HepG2 (cell line): ENCODE data around the gene EIF2AK2. TPM values are rescaled to one million over a fixed set of nuclear protein-coding genes. Genes with fewer than 3 reads are reported as not detected.

Experiments
- ATF5 ChIP-seq: sonication (generic); formaldehyde crosslinking; IDR thresholded peaks from 2 replicates; pipeline ENCODE4 v1.4.0; 2020; ENCODE audit warnings: mild to moderate bottlenecking, low read depth, missing genetic modification reagents
- ATM ChIP-seq: fragments of 450-650 bp; IDR thresholded peaks from 2 replicates; pipeline ENCODE4 v1.7.1; 2017; ENCODE audit warnings: mild to moderate bottlenecking, borderline replicate concordance
- CHCHD3 ChIP-seq: sonication (generic); formaldehyde crosslinking; IDR thresholded peaks from 2 replicates; pipeline ENCODE4 v1.8.0; 2022; ENCODE audit warnings: mild to moderate bottlenecking, missing genetic modification reagents, moderate library complexity
- HDAC6 ChIP-seq: fragments of 200-600 bp; sonication (generic); IDR thresholded peaks from 2 replicates; pipeline ENCODE4 v1.7.0; 2017; ENCODE audit warnings: mild to moderate bottlenecking, antibody characterized with exemption, low read length, low read depth
- HMGA1 ChIP-seq: sonication (generic); formaldehyde crosslinking; conservative IDR thresholded peaks from 2 replicates; pipeline ENCODE4 v1.4.0; 2020; ENCODE audit warnings: missing genetic modification reagents
- HNF1B ChIP-seq: sonication (generic); formaldehyde crosslinking; IDR thresholded peaks from 2 replicates; pipeline ENCODE4 v1.5.1; 2020; ENCODE audit warnings: mild to moderate bottlenecking, moderate library complexity, missing genetic modification reagents
- HNRNPUL1 ChIP-seq: fragments of 200-400 bp; formaldehyde crosslinking; IDR thresholded peaks from 2 replicates; pipeline ENCODE4 v1.6.1; 2017; ENCODE audit warnings: low read depth, mild to moderate bottlenecking, low read length, moderate library complexity
- LRRFIP1 ChIP-seq: sonication (generic); formaldehyde crosslinking; conservative IDR thresholded peaks from 2 replicates; pipeline ENCODE4 v1.4.0; 2020; ENCODE audit warnings: missing genetic modification reagents
- MED13 ChIP-seq: sonication (generic); formaldehyde crosslinking; IDR thresholded peaks from 2 replicates; pipeline ENCODE4 v1.5.0; 2020; ENCODE audit warnings: missing genetic modification reagents
- MTA1 ChIP-seq: sonication (generic); formaldehyde crosslinking; IDR thresholded peaks from 2 replicates; pipeline ENCODE4 v1.4.0; 2020; ENCODE audit warnings: missing genetic modification reagents, mild to moderate bottlenecking, borderline replicate concordance
- NR2F1 ChIP-seq, 2 experiments: fragments of 450-650 bp in 1 of 2; formaldehyde crosslinking in 1 of 2; IDR thresholded peaks; 2 replicates each; pipeline versions ENCODE4 v1.5.0 to v1.6.1; 2016 to 2020; ENCODE audit warnings: mild to moderate bottlenecking in 1 of 2, missing compliant biosample characterization in 1 of 2, missing genetic modification reagents in 1 of 2, moderate library complexity in 1 of 2
- RBFOX2 ChIP-seq: fragments of 200-400 bp; formaldehyde crosslinking; IDR thresholded peaks from 2 replicates; pipeline ENCODE4 v1.6.1; 2017; ENCODE audit warnings: low read depth, mild to moderate bottlenecking, low read length
- SMAD1 ChIP-seq: sonication (generic); formaldehyde crosslinking; IDR thresholded peaks from 2 replicates; pipeline ENCODE4 v1.4.0; 2020; ENCODE audit warnings: missing genetic modification reagents, low read depth, mild to moderate bottlenecking, borderline replicate concordance
- TMF1 ChIP-seq: sonication (generic); formaldehyde crosslinking; IDR thresholded peaks from 2 replicates; pipeline ENCODE4 v1.8.1; 2022; ENCODE audit warnings: low read depth, missing genetic modification reagents
- ZBED4 ChIP-seq: sonication (generic); formaldehyde crosslinking; IDR thresholded peaks from 2 replicates; pipeline ENCODE4 v1.4.0; 2020; ENCODE audit warnings: missing genetic modification reagents, borderline replicate concordance
- ZBTB3 ChIP-seq: sonication (generic); formaldehyde crosslinking; IDR thresholded peaks from 2 replicates; pipeline ENCODE4 v1.4.0; 2020; ENCODE audit warnings: low read depth, mild to moderate bottlenecking, moderate library complexity, missing genetic modification reagents, borderline replicate concordance
- ZFP36L2 ChIP-seq: sonication (generic); formaldehyde crosslinking; IDR thresholded peaks from 2 replicates; pipeline ENCODE4 v1.4.0; 2020; ENCODE audit warnings: missing genetic modification reagents
- ZNF251 ChIP-seq: sonication (generic); formaldehyde crosslinking; IDR thresholded peaks from 2 replicates; pipeline ENCODE4 v1.9.0; 2021; ENCODE audit warnings: mild to moderate bottlenecking, missing genetic modification reagents
- ZNF343 ChIP-seq: sonication (generic); formaldehyde crosslinking; IDR thresholded peaks from 2 replicates; pipeline ENCODE4 v1.4.0; 2020; ENCODE audit warnings: mild to moderate bottlenecking, missing genetic modification reagents
- polyA plus RNA-seq, 8 experiments: library from polyadenylated mRNA; depleted of rRNA in 3 of 8; stranded (reverse) in 7 of 8; unstranded in 1 of 8; fragments of >200 nt; fragmentation: Illumina TruSeq in 4 of 8; extraction: Trizol in 4 of 8; gene quantifications; 2 replicates each; pipeline versions ENCODE4 v1.2.1 to v1.2.3, GENCODE V29; 2011 to 2016; ENCODE audit warnings: low read depth in 4 of 8, missing spikeins in 1 of 8, mixed read lengths in 1 of 8; ENCODE audit not compliant: insufficient read depth in 1 of 8
- total RNA-seq, 5 experiments: library from RNA; depleted of rRNA; stranded (reverse); fragments of >200 nt; fragmentation: Illumina TruSeq; extraction: Trizol; gene quantifications; 2 replicates each; pipeline ENCODE4 v1.2.3, GENCODE V29; 2016; ENCODE audit warnings: low read depth in 1 of 5

Gene EIF2AK2
- total and polyA plus RNA-seq, 2 of the 13 experiments (the other 11 are each of a cell fraction or from before 2014, with no cell fraction given): 10.2 to 26.1 TPM

- TF ChIP-seq HNRNPUL1 (no peak), LRRFIP1 (CRISPR knock-in tag) (no peak), ATF5 (no peak), HMGA1 (CRISPR knock-in tag) (no peak), SMAD1 (CRISPR knock-in tag) (peak; percentile 62; the same call in 1 of the 2 replicates), ZFP36L2 (CRISPR knock-in tag) (0 out of 2 replicates have a peak, but pooled peaks have one; percentile 2), ZNF251 (CRISPR knock-in tag) (0 out of 2 replicates have a peak, but pooled peaks have one; percentile 67), ZBTB3 (peak; percentile 89; the same call in 1 of the 2 replicates), ZNF343 (peak; percentile 92; the same call in 1 of the 2 replicates), MTA1 (no peak; the same call in 1 of the 2 replicates), MED13 (CRISPR knock-in tag) (peak; percentile 71; the same call in 1 of the 2 replicates), RBFOX2 (peak; percentile 70), NR2F1 (CRISPR knock-in tag; IDR thresholded peaks at IDR 0.05) (no peak), ZBED4 (no peak), TMF1 (CRISPR knock-in tag) (0 out of 2 replicates have a peak, but pooled peaks have one; percentile 65), CHCHD3 (CRISPR knock-in tag) (peak; percentile 91; the same call in 1 of the 2 replicates), HDAC6 (no peak), ATM (no peak), HNF1B (CRISPR knock-in tag) (peak; percentile 88)
These were observed 72.6 kb downstream of the EIF2AK2 start, which contains the start of the genes GPATCH11 and HEATR5B (continued) for GRCh38 chr2:37083873-37084794.
